Measurements from ENCODE around the gene ANOS1.

Gene ANOS1

GRCh38 chrX:8711401-8711800 is 20.5 kb downstream of the ANOS1 start:
- DNase-seq, result no peak

DNA sequence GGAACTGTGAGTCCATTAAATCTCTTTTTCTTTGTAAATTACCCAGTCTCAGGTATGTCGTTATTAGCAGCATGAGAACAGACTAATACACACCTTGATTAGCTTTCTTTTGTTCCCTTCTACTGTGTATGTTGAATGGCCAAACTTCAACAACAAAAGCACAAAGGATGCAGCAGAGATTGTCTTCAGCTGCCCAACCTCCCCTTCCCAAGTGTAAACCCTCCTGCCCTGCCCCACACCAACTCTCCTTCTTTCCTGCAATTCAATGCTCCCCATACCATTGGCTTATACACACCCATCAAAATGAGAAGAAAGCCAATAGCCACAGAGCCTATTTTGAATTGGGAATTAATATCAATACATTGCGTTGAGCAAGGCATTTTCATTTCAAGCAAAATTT is 27.8 kb downstream of the ANOS1 start:
- DNase-seq, result no peak

- DNase-seq, result no peak
These were observed 39.1 kb downstream of the ANOS1 start for GRCh38 chrX:8692871-8693270.

GRCh38 chrX:8689473-8689872 is 42.5 kb downstream of the ANOS1 start:
- DNase-seq, result no peak

GRCh38 chrX:8688776-8689175 is 43.2 kb downstream of the ANOS1 start:
- no peak for DNase-seq

DNA sequence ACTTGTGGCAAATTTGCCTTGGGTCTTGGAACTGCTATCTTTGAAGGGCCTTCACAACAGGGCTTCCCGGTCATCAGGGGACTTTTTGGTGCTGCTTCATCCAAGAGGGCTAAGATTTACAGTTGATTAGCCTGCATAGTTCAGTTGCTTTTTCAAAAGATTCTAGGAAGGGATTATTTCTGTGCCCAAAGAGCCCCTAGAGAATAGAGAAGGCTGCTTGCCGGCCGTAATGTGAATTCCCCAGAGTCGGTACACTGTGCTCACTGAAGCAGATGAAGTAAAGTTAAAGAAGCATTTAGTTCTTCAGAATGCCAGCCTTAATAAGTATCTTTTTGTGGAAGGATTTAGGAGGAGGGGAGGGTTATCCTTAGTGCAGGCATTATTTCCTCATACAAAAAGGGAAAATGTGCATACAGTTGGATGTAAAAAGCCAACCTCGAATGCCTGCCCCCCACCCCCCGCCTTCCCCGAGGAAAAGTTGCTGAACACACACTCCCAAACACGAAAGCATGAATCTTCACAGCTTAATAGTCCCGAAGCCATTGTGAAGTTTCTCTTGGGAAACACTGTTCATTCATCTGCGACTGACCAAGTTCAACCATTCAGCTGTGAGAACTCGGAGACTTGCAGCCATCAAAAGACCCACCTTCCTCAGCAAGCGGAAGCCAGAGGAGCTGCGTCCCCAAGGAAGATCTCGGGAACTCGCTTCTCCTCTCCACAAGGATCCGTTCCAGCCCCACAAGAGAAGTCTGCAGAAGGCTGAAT is 47.6 kb downstream of the ANOS1 start:
- DNase-seq, result no peak

GRCh38 chrX:8683687-8684086 is 48.2 kb downstream of the ANOS1 start:
- no peak for DNase-seq

DNA sequence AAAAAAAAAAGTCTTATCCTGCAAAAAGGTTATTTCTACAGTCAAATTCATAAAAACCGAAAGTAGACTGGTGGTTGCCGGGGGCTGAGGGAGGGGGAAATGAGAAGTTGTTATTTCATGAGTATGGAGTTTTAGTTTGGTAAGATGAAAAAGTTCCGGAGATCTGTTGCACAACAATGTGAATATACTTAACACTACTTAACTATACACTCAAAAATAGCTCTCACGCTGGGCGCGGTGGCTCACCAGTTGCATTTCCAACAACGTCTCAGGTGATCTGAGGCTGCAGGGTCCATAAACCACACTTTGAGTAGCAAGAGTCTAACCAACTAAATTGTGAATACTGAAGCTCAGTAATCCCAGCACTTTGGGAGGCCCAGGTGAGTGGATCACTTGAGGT is 52.4 kb downstream of the ANOS1 start:
- DNase-seq, result peak; percentile 40

DNA sequence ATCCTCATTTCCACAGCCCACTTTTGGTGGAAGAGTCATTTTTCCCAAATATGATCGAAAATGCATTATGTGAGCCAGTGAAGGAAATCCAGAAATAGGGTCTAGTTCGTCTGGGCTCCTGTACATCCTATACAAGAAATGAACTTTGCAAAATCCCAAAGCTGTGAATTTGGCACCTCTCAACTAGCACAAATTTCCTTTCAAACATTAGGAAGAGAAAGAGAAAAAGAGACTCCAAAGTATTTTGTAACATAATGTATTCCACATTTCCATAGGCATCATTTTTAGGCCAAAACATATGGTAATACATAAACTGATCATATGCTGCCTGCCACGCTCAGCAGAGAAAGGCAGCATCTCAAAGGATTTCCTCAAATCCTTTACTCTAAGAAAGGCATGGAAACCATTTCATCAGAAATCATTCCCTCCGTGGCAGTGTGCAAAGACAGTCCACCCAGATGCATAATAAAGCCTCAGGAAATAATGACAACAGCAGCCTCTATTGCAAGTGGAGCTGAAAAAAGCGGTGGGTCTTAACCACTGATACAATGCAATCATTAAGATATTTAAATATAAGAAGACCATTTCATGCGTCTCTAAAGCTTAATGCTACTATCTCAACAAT is 56.8 kb downstream of the ANOS1 start:
- no peak for DNase-seq

GRCh38 chrX:8673201-8673600 is 58.7 kb downstream of the ANOS1 start:
- DNase-seq, result no peak

DNA sequence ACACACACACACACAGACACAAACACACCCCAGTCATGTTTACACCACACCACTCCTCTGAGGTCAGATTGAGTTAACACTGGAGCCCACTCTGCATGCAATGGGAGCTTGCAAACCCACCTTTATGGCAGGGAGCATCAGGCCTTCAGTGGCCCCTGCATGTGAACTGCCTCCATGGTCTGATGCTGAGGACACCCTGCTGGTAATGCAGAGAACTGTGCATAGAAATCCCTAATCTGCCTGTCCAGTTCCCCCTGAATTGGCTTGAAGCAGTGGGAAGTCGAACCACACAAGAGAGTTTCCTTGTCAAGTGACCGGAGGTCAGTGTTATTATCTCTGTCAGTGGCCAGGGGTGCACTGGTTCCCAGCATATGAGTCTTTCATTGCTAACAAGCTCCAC is 59.8 kb downstream of the ANOS1 start:
- DNase-seq, result no peak

DNA sequence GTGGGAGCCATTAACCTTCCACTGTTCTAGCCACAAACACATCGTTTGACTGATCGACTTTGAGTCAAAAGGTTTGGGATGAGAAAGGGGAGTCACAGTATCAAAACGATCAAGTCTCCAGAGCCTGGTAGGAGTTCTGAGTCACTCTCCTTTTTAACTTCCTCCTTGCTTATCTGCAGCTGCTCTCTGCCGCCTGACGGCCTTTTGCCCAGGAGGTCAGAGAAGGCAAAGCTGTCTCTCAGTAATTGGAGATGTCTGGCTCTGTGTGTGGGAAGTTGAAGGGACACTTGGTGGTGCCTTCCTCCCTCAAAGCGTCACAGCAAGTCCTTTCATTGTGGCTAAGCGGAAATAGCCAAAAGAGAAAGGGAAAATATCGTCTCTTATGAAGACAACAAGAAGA is 63.1 kb downstream of the ANOS1 start:
- DNase-seq, result no peak

DNA sequence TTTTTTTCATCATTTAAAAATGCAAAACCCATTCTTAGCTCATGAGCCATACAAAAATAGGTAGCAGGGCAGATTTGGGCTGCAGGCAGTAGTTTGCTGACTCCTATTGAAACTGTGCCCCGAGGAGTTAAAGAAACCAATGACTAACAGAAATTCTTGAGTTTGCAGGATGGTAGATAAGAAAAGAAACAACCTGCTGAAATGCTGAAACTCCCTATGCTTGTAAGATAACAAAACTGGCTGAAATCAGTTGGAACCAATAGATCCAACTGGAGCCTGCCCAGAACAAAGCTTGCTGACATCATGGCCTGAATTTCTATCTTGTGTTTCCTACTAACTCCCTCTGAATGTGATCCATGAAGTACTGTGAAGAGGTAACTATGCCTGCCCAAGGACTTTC is 68.6 kb downstream of the ANOS1 start:
- DNase-seq, result no peak

DNA sequence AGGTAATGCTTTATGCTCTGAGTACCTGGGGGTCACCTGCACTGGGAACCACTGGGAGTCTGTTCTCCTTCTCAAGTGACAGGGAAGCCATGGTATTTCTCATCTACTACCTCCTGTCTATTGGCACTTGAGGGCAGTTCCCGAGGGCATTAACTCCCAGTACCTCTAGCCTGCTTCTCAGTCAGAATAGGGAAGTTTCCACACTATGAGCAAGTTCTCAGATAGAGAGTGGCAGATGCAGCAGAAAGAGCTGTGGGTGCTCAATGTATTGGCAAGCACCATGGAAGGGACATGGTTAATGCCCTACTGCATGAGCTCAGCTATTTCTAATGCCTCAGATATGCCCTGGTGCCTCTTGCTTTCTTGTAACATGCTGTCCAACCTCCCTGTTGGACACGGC is 74.1 kb downstream of the ANOS1 start:
- no peak for DNase-seq

DNA sequence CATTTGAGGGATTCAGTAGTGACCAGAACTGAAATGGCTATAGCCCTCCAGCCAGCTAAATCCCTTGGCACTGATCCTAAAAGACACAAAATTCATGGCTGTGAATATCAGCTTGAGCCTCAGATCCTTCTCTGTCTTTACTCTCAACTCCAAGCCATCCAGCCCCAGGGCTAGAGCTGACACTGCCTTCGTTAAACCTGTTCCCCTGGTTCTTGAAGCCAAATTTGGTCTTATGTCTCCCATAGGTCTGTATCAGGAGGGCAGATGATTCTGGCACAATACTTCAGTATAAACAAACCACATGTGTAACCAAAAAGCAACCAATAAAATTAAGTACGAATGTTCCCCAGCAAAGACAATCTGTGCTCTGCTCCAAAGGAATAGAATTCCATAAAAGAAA is 78.0 kb downstream of the ANOS1 start:
- no peak for DNase-seq

- no peak for DNase-seq
These were observed 82.0 kb downstream of the ANOS1 start for GRCh38 chrX:8649969-8650368.

- DNase-seq, result no peak
These were observed 84.8 kb downstream of the ANOS1 start for GRCh38 chrX:8647176-8647575.

DNA sequence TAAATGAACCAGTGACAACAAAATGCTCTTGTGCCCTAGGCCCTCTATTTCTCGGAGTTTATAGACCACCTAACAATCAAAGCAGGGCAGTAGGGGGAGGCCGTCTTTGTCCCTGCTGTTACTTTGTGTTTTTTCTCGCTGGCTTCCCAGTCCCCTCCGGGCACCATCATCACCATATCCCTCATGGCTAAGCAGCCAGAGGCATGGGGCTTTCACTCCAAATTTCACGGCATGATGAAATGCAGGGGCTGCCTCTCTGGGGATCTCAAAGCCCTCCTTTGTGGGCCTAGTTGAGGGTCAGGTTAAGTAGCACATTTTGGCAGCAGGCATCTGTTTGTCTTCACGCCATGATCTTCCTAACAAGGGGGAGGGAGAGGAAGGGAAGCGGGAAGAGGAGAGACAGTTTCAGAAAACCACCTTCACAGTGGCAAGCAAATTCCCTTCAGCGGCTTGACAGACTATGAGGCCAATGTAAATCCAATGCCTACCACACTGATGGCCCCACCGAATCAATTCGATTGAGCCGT is 91.9 kb downstream of the ANOS1 start:
- DNase-seq, result peak; percentile 74

GRCh38 chrX:8636497-8636896 is 95.4 kb downstream of the ANOS1 start:
- no peak for DNase-seq

GRCh38 chrX:8635812-8636211 is 96.1 kb downstream of the ANOS1 start:
- no peak for DNase-seq

DNA sequence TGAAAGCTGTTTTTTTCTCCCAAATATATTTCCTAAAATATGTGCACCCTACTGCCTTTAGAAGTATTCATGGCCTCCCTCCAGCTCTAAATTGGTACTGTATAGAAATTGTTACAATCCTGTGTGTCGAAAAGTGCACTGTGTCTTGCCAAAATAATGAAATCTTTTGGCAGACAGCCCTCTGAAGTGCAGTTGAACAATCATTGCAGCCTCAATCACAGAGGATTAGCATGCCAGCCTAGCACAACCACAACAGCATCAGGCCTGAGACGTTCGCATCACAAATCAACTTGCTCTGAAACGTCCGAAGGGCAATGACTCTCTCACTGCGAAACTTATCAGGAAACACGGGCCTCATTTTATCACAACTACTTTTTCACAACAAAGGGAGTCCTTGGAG is 99.0 kb downstream of the ANOS1 start:
- DNase-seq, result peak; percentile 12

DNA sequence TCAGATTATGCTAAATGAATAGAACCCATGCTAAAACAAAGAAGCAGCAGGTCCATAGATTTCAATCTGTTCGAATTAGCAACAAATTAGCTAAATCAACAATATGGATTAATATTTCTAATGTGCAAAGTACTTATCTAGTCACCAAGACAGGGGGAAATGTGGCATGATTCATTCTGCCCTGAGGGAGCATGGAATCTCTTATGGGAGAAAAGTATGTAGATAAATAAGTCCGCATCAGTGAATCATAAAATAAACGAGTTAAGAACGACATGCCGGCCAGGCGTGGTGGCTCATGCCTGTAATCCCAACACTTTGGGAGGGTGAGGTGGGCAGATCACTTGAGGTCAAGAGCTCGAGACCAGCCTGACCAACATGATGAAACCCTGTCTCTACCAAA is 102.1 kb downstream of the ANOS1 start:
- DNase-seq, result no peak

- DNase-seq, result no peak
These were observed 104.1 kb downstream of the ANOS1 start for GRCh38 chrX:8627796-8628195.

DNA sequence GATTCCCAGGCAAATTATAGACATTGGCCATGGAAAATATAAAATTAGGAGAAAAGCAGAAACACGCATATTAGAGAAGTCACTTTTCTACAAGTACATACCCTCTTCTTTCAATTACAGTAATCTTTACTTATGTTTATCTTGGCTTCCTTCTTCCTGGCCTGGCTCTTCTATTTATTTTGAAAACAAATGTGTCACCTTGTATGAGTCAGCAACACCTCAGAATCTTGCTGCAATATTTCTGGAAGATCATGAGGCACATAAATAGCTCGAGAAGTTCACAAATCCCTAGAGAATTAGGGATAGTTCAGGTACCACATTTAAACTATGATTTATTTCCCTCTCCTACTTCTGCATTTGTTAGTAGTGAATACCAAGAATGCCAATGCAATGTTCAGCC is 124.6 kb downstream of the ANOS1 start:
- no peak for DNase-seq

GRCh38 chrX:8604131-8604530 is 127.8 kb downstream of the ANOS1 start:
- DNase-seq, result no peak
